Stimulated activated naive CD8-positive, alpha-beta T cell treated with anti-CD3 and anti-CD28 coated beads, Interleukin-15, amount 100 ng/mL, for 72 hours (primary cell): Measurements from ENCODE around the gene F10.

ENCODE experiments used
- ATAC-seq: fragments of 150-1000 bp; cut with Tn5 transposase; 2 replicates; pipeline ENCODE4 v1.10.0; 2021; ENCODE audit warnings: mild to moderate bottlenecking, moderate library complexity
- DNase-seq, 2 donors: peaks; one replicate each; pipeline ENCODE4 v3.0.0; 2021 to 2022
- H3K27ac Mint-ChIP-seq, 2 donors: one replicate each; pipeline ENCODE4 v1.8.0; 2022; ENCODE audit warnings: mild to moderate bottlenecking in 2 of 2, mixed read lengths in 2 of 2, moderate library complexity in 2 of 2
- H3K27me3 Mint-ChIP-seq: one replicate; pipeline ENCODE4 v1.8.0; 2022; ENCODE audit warnings: mixed read lengths
- H3K4me1 Mint-ChIP-seq: one replicate; pipeline ENCODE4 v1.8.0; 2022; ENCODE audit warnings: mild to moderate bottlenecking, mixed read lengths
- H3K4me3 Mint-ChIP-seq, 2 donors: one replicate each; pipeline ENCODE4 v1.8.0; 2022; ENCODE audit warnings: mild to moderate bottlenecking in 2 of 2, mixed read lengths in 2 of 2, moderate library complexity in 1 of 2
- H3K9me3 Mint-ChIP-seq, 2 donors: one replicate each; pipeline ENCODE4 v1.8.0; 2022; ENCODE audit warnings: mixed read lengths in 2 of 2

F10 gene

DNA sequence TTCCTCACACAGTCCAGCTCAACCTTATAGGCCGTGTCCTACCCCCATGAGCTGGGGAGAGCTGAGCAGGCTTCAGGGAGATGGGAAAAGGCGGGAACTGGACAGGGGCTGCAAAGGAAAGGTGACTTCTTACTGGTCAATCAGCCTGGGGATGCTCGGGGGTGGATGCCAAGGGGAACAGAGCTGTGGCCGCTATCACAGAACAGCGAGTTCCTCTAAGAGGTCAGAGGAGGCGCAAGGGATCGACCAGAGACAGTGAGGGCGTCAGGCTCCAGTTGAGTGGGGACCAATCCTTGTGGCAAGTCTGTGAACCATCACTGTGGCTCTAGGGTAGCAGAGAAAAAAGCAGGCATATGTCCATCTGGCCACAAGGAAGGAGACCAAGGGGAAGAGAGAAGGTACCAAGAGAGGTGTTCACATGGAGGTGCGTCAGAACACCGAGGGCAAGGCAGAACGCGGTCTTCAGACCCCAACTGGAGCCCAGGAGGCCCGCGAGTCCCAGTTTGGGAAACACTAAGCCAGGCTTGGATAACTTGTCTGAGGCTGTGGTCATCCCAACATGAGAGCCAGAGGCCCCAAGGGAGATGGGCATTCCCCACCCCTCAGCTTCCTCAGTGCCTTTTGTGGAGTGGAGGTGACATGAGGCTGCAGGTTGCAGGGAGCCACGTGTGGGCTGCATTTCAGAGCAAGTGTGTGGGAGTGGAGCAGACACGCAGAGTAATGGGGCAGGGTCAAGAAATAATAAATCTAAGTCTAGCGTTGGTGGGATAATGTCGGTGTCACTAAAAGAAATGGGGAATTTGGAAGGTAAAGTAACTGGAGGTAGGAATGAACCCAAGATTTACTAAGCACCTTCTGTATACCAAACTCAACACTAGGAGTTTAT, 3.9 kb downstream of the F10 start:
- ATAC-seq (no peak), DNase-seq (no peak)
- H3K4me3 Mint-ChIP-seq: no peak overlapping the region
- H3K4me1 Mint-ChIP-seq: peaks cover 9% of the 10 kb centered on the region
- peaks cover 60% of the 10 kb centered on the region for H3K27me3 Mint-ChIP-seq
- H3K27ac Mint-ChIP-seq: no peak overlapping the region
- no peaks in the 10 kb centered on the region for H3K9me3 Mint-ChIP-seq

DNA sequence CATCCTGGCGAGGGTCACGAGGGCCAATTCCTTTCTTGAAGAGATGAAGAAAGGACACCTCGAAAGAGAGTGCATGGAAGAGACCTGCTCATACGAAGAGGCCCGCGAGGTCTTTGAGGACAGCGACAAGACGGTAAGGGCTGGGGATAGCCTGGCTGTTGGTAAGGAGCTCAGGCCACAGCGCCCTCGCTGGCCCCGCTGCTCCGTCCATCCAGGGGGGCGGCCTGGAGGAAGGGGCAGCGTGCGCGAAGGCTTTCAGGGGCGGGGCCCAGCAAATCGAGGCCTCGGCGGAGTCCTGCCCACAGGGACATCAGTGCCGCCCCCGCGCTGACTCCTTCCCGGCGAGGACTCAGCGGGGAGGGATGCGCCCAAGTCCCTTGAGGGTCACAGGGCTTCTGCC, 6.9 kb downstream of the F10 start:
- no peak for DNase-seq
- no peaks in the 10 kb centered on the region for H3K9me3 Mint-ChIP-seq
- H3K4me3 Mint-ChIP-seq: peak overlapping the region; percentile 31 to 50
- H3K4me1 Mint-ChIP-seq: peaks cover 9% of the 10 kb centered on the region
- ATAC-seq: no peak
- H3K27me3 Mint-ChIP-seq: peaks cover 63% of the 10 kb centered on the region
- no peak overlapping the region for H3K27ac Mint-ChIP-seq

DNA sequence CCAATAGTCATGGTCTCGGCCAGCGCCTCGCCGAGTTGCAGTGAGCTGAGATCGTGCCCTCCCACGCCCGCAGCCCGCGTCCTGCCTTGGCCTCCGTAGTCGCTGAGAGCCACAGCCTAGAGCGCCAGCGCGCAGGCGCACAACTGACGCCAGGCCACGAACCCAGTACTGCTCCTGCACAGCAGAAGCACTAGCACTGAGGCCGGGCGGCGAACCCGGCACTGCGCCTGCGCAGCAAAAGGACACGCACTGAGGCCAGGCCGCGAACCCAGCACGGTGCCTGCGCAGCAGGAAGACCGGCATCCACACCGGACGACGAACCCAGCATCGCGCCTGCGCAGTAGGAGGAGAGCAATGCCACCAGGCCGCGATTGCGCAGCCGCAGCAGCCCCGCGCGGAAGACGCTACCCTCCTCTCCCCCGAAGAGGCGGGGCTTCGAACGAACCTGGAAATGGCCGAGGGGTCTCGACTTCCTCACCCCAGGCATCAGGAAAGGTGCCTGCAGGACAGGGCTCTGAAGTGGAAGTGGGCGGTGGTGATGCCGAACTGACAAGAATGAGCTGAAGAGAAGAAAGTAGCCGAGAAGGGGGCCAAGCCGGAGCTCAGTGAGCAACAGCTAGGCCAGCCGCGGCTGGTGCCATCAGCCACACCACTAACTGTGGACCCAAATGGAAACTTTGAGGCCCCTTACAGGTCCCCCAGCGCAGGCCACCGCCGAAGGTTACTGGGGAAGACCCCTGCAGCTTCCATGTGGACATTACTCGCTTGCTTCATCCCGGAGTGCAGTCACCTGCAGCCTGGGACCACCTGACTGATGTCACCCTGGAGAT, 7.5 kb downstream of the F10 start:
- peaks cover 9% of the 10 kb centered on the region for H3K4me1 Mint-ChIP-seq
- H3K27me3 Mint-ChIP-seq: peaks cover 63% of the 10 kb centered on the region
- DNase-seq (peak; percentile 50 to 52), ATAC-seq (peak; percentile 80)
- H3K9me3 Mint-ChIP-seq: no peaks in the 10 kb centered on the region
- peak overlapping the region in 1 of 2 donors; percentile 28 for H3K27ac Mint-ChIP-seq
- H3K4me3 Mint-ChIP-seq: peak overlapping the region in 1 of 2 donors; percentile 77

DNA sequence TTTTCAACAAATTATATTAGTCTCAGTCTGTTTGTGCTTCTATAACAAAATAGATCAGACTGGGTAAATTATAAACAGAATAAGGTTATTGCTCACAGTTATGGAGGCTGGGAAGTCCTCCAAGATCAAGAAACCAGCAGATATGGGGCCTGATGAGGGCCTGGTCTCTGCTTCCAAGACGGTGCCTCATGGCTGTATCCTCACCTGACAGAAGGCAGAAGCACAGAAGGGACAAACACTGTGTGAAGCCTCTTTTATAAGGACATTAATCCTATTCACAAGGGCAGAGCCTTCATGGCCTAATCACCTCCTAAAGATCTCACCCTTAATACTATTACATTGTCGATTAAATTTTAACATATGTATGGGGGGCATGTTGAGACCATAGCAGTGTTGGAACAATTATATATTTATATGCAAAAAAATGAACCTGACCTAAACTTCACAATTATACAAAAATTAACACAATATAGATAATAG, 12.7 kb downstream of the F10 start:
- Mint-ChIP-seq H3K27ac (no peak overlapping the region), H3K27me3 (peaks cover 27% of the 10 kb centered on the region), H3K4me1 (peaks cover under 1% of the 10 kb centered on the region), H3K9me3 (no peaks in the 10 kb centered on the region), H3K4me3 (no peak overlapping the region)
- DNase-seq (no peak), ATAC-seq (no peak)

DNA sequence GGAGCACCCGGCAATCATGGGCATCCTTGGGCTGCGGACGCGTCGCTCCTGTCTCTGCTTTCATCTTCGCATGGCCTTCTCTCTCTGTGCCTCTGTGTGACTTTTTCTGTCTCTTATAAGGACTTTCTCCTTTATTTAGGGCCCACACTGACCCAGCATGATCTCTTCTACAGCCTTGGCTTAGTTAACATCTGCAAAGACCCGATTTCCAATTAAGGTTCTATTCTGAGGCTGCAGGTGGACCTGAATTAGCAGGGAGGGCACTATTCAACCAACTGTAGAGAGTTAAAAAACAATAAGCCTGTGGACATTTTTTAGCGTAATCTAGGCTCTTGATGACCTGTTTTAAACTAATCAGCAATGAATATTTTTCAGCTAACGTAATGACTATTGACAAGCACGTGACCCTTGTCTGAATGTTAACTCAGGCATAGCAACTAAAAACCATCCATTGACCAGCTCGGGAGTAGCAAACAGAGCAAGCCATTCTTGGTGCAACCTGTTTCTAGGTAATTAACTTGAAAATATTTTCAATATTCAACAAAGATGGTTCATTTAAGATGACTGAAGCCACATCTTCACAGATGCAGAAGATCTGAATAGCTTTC, 15.2 kb downstream of the F10 start:
- no peak for DNase-seq
- no peaks in the 10 kb centered on the region for H3K4me1 Mint-ChIP-seq
- no peaks in the 10 kb centered on the region for H3K9me3 Mint-ChIP-seq
- H3K4me3 Mint-ChIP-seq: no peak overlapping the region
- no peak overlapping the region for H3K27ac Mint-ChIP-seq
- no peak for ATAC-seq
- peaks cover 21% of the 10 kb centered on the region for H3K27me3 Mint-ChIP-seq

DNA sequence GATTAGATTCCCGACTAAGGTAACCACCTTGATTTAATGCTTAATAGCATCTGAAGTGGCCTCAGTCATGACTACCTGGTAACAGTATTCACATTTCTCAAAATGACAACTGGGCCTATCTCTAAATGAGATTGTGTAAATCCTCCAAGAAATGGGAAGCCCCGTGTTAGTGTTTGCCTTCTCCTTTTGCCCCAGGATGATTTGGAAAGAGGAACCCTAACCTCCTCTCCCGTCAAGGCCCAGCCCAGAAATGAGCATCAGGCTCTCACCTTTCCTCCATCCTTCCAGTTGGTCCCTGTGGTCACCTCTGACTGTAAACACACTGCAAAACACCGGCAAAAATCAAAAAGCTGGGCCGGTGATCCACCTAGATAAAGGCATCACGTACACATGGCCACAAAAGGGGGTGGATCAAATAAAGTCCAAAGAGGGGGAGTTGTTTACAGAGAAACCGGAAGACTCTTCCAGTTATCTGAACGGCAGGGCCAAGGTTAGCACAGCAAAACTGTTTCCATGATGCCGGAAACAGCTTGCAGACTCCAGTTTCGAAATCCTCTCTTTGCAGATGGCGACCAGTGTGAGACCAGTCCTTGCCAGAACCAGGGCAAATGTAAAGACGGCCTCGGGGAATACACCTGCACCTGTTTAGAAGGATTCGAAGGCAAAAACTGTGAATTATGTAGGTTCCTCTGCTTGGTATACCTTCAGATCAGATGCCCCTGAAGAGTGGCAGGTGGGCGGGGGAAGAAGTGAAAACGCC, 16.4 kb downstream of the F10 start:
- Mint-ChIP-seq H3K27me3 (peaks cover 11% of the 10 kb centered on the region), H3K27ac (no peak overlapping the region), H3K4me3 (no peak overlapping the region), H3K9me3 (no peaks in the 10 kb centered on the region), H3K4me1 (no peaks in the 10 kb centered on the region)
- DNase-seq (no peak), ATAC-seq (no peak)

DNA sequence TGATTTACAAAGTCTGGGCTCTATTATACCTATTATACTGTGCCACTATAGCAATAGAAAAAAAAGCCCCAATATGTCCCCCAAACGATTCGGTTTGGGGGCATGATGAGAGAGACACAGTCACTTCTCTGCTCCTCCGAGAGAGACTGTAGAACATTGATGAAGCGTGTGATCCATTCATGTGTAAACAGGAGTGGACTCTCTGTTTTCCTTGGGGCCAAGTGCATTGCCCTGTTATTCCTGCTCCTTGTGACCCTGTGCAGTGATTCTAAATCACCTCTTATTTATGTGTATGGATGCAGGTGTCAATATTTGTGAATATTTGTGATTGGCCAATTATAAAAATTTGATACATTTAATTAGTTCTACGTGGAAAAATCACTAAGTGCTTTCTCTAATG, 17.0 kb downstream of the F10 start:
- Mint-ChIP-seq H3K27ac (no peak overlapping the region), H3K9me3 (no peaks in the 10 kb centered on the region), H3K27me3 (peaks cover 11% of the 10 kb centered on the region), H3K4me3 (no peak overlapping the region), H3K4me1 (no peaks in the 10 kb centered on the region)
- no peak for DNase-seq
- ATAC-seq: no peak

DNA sequence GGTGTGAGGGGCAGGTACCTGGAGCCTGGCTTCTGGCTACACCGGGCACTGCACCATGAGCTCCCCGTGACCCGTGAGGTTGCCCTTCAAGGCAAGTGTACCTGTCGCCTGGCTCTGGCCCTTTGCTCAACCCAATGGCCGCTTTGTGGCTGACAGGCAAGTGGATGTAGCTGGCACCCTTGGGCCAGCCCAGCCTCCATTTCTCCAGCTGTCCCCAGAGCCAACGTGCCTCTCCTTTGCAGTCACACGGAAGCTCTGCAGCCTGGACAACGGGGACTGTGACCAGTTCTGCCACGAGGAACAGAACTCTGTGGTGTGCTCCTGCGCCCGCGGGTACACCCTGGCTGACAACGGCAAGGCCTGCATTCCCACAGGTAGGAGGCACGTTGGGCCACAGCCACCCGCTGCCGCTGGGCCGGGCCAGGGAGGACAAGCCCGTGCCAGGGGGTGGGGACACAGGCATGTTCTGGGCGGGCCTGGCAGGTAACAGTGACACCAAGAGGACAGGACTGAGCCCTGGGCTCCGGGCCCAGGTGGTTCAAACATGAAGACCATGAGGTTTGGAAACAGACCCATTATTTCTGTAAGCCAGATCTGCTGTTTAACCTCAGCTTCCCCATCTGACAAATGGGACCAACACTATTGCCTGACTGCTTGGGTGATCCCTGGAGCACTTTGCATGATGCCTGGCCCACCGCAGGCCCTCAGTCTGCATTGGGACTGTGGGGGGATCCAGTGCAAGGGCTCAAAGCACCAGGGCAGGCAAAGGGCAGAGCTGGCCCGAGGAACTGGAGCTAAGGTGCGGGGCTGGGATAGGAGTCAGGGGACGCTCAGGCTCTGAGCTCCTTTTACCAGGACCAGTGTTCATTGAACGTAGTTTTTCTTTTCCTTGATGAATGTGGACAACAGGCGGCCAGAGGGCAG, 18.3 kb downstream of the F10 start:
- H3K4me1 Mint-ChIP-seq: peaks cover 8% of the 10 kb centered on the region
- DNase-seq: no peak
- no peaks in the 10 kb centered on the region for H3K9me3 Mint-ChIP-seq
- H3K27me3 Mint-ChIP-seq: peaks cover 11% of the 10 kb centered on the region
- H3K27ac Mint-ChIP-seq: no peak overlapping the region
- ATAC-seq: no peak
- H3K4me3 Mint-ChIP-seq: no peak overlapping the region

DNA sequence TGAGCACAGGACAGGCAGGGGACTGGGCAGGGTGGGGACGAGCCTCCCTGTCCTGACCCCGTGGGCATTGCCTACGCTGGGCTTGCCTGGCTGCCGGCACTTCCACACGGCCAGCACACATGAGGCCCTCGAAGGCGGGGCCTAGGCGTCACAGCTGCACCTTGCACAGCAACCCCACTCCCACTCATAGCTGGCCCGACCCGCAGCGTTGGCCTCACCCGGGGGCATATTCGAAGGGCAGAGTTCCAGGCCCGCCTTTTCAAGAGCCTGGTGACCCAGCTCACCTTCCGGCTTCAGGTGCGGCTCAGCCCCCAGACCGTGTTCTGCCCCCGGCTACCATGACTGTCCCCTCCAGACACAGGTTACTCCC, 19.0 kb downstream of the F10 start:
- Mint-ChIP-seq H3K4me1 (peaks cover 10% of the 10 kb centered on the region), H3K4me3 (no peak overlapping the region), H3K9me3 (no peaks in the 10 kb centered on the region), H3K27ac (no peak overlapping the region), H3K27me3 (peaks cover 13% of the 10 kb centered on the region)
- DNase-seq (no peak), ATAC-seq (no peak)

DNA sequence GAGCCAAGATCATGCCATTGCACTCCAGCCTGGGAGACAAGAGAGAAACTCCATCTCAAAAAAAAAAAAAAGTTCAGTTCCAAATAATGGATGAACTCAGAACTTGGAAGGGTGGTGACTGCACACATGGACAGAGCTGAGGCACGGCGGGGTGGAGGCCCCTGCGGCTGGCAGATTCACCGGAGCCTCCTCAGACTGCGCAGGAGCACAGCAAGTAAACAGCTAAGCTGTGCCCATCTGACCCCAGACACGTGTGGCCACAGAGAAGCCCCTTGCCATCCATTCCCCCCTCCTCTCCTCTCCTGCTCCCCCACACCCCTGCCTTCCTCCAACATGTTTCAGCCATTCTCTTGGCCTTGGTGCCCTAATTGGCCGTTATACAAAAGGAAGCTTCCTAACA, 20.3 kb downstream of the F10 start:
- Mint-ChIP-seq H3K4me3 (no peak overlapping the region), H3K9me3 (no peaks in the 10 kb centered on the region), H3K4me1 (peaks cover 10% of the 10 kb centered on the region), H3K27ac (no peak overlapping the region), H3K27me3 (peaks cover 12% of the 10 kb centered on the region)
- DNase-seq: no peak
- no peak for ATAC-seq

DNA sequence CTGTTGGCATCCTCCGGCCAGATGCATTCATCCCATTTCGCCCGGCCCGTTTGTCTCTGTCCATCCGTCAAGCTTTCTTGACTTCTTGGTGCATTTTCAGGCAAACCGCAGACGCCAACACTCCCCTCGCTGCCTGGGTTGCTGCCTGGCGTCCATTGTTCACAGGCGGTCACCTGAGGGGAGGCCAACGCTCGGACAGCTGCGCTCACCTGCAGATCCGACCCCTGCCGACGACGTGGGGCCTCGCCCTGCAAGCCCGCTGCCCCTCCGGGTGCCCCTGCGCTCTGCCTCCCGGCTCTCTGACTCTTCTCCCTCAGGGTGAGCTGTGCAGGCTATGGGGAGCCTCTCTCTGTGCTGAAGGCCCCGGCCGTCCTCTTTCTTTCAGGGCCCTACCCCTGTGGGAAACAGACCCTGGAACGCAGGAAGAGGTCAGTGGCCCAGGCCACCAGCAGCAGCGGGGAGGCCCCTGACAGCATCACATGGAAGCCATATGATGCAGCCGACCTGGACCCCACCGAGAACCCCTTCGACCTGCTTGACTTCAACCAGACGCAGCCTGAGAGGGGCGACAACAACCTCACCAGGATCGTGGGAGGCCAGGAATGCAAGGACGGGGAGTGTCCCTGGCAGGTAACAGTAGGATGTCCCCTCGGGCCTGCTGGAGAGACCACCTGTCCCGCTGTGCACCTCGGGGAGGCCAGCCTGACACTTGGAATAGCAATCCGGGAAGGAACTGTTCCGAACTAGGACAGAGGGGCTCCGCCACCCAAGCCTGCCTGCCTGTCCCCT, 21.1 kb downstream of the F10 start:
- Mint-ChIP-seq H3K4me1 (peaks cover 10% of the 10 kb centered on the region), H3K27ac (no peak overlapping the region), H3K4me3 (no peak overlapping the region), H3K27me3 (peaks cover 11% of the 10 kb centered on the region), H3K9me3 (no peaks in the 10 kb centered on the region)
- ATAC-seq: no peak
- DNase-seq: no peak

DNA sequence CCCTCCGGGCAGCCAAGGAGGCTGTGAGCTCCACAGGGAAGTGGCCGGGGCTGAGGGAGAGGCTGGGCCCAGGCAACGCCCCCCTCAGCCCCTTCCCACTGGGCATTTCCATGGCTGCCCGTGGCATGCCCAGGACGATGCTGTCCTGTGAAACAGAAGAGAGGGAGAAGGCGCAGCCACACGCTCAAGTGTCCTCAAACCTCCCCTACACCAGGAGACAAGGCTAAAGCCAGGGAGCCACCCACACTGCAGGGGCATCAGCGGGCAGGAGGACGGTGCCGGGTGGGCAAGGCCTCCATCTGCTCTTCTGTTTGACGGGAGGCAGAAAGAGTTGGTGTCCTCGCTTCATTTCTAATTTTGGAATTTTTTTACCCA, 21.6 kb downstream of the F10 start:
- ATAC-seq: no peak
- no peak for DNase-seq
- Mint-ChIP-seq H3K4me3 (no peak overlapping the region), H3K4me1 (peaks cover 10% of the 10 kb centered on the region), H3K9me3 (no peaks in the 10 kb centered on the region), H3K27ac (no peak overlapping the region), H3K27me3 (peaks cover 11% of the 10 kb centered on the region)

DNA sequence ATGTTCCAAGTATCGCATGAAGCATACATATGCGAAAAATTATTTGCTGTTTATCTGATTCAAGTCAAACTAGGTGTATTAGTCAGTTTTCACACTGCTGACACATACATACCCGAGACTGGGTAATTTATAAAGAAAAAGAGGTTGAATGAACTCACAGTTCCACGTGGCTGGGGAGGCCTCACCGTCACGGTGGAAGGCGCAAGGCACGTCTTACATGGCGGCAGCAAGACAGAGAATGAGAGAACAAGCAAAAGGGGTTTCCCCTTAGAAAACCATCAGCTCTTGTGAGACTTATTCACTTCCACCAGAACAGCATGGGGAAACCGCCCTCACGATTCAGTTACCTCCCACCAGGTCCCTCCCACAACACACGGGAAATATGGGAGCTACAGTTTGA, 22.9 kb downstream of the F10 start:
- no peak for DNase-seq
- H3K27ac Mint-ChIP-seq: no peak overlapping the region

More for the DNA sequence above, 22.9 kb downstream of the F10 start:
- peak; percentile 62 for ATAC-seq
- peaks cover 11% of the 10 kb centered on the region for H3K27me3 Mint-ChIP-seq
- no peak overlapping the region for H3K4me3 Mint-ChIP-seq
- peaks cover 10% of the 10 kb centered on the region for H3K4me1 Mint-ChIP-seq
- no peaks in the 10 kb centered on the region for H3K9me3 Mint-ChIP-seq
